Measurements from ENCODE around the gene LAMTOR2. TPM values are rescaled to one million over a fixed set of nuclear protein-coding genes. Genes with fewer than 3 reads are reported as not detected.

LAMTOR2 gene
- total and polyA plus RNA-seq, 9 of the 15 experiments (the other 6 are each of a cell fraction or from before 2014, with no cell fraction given), result 39.0 to 161 (median 74.6) TPM

GRCh38 chr1:156053768-156054499, 648 bp upstream of the LAMTOR2 start, which contains the start of gene UBQLN4 (continued):
- TF ChIP-seq HINFP (tag; conservative IDR thresholded peaks at IDR 0.05; ENCODE audit: low read depth) (no peak), NFATC3 (IDR thresholded peaks at IDR 0.05) (no peak), HSF4 (CRISPR knock-in tag; IDR thresholded peaks at IDR 0.05; ENCODE audit: borderline replicate concordance) (no peak), RCOR1 (IDR thresholded peaks at IDR 0.05; ENCODE audit: borderline replicate concordance in 1 of 2, low read depth in 2 of 2, low read length in 2 of 2) (no peak), ARID2 (IDR thresholded peaks at IDR 0.05) (no peak), CREB3 (tag; conservative IDR thresholded peaks at IDR 0.05; ENCODE audit: low read depth) (no peak), NELFE (IDR thresholded peaks at IDR 0.05; ENCODE audit: insufficient read depth, insufficient read length) (no peak), ZNF717 (CRISPR knock-in tag; IDR thresholded peaks at IDR 0.05) (no peak), THAP12 (CRISPR knock-in tag; IDR thresholded peaks at IDR 0.05) (no peak), POLR2AphosphoS5 (IDR thresholded peaks at IDR 0.05; ENCODE audit: control insufficient read depth, insufficient read depth, low read depth, low read length) (peak; percentile 35), ZSCAN32 (CRISPR knock-in tag; IDR thresholded peaks at IDR 0.05) (no peak), ZSCAN29 (IDR thresholded peaks at IDR 0.05) (no peak), ESRRA (IDR thresholded peaks at IDR 0.05; ENCODE audit: borderline replicate concordance, low read depth) (no peak; the same call in 1 of the 2 replicates), SAFB (IDR thresholded peaks at IDR 0.05; ENCODE audit: borderline replicate concordance, low read depth, low read length) (no peak), ZNF764 (CRISPR knock-in tag; IDR thresholded peaks at IDR 0.05; ENCODE audit: low read depth) (0 out of 2 replicates have a peak, but pooled peaks have one; percentile 3), SMARCA4 (IDR thresholded peaks at IDR 0.05) (peak; percentile 32), ZNF140 (CRISPR knock-in tag; IDR thresholded peaks at IDR 0.05) (no peak), HMGXB4 (CRISPR knock-in tag; IDR thresholded peaks at IDR 0.05) (0 out of 2 replicates have a peak, but pooled peaks have one; percentile 23)
